ENCODE results near the gene SAMD11. TPM values are rescaled to one million over a fixed set of nuclear protein-coding genes. Genes with fewer than 3 reads are reported as not detected.

Gene SAMD11
- total RNA-seq, 2 donors from 2014 or later = not detected

DNA sequence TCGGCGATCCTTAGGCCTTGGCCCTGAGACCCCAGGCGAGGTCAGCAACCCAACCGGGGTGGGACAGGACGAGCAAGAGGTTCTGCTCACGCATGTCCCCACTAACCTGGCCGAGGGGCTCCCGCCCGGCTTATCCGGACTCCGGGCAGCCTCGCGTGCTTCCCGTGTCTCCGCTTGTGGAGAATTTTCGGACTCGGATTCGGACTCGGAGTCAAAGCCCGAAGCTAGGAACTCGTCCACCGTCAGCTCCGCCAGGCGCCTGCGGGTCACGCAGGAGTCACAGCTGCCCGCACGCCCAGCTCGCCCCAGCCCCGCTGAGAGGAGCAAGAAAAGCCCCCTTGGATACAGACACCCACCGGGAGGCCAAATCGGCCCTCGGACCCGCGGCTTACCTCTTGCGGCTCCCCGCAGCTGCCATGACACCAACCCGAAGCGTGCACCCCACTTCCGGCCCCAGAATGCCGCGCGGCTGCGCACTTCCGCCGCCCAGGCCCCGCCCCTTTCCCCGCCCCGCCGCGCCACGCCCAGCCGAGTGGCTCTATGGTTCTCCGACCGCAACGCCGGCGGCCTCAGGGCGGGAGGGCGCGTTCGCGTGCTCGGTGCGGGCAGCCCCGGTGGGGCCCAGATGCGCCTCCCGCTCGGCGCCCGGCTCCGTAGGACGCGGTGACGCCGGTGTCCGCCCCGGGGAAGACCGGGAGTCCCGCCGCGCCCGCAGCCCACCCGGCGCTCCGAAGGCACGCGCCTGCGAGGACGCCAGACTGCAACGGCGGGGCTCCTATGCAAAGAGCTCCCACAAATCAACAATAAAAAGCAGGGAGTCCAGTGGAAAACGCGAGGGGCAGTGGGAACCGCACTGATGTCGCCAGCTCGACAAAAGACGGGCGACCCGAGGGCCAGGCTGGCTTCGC, 35.4 kb downstream of the SAMD11 start, which contains the start of gene NOC2L:
NOC2L (minus strand) TSS at position 434 of the 908 bp plus-strand sequence; CDS start at position 418, 16 bp downstream.
- DNase-seq (ENCODE audit: low spot score) (peak; percentile 92), ATAC-seq (peak; percentile 92 to 94)
- H3K36me3 Mint-ChIP-seq = peaks cover 5% of the 10 kb centered on the region
- H3K4me1 Mint-ChIP-seq (ENCODE audit: low read depth in 2 of 2) = peaks cover 20 to 21% of the 10 kb centered on the region in 2 donors
- H3K9me3 Mint-ChIP-seq = no peaks in the 10 kb centered on the region
- H3K27me3 Mint-ChIP-seq = no peaks in the 10 kb centered on the region
- H3K27ac Mint-ChIP-seq = peak within 1 kb of the TSS; percentile 66 to 77
- H3K4me3 Mint-ChIP-seq = peak within 1 kb of the TSS; percentile 99

DNA sequence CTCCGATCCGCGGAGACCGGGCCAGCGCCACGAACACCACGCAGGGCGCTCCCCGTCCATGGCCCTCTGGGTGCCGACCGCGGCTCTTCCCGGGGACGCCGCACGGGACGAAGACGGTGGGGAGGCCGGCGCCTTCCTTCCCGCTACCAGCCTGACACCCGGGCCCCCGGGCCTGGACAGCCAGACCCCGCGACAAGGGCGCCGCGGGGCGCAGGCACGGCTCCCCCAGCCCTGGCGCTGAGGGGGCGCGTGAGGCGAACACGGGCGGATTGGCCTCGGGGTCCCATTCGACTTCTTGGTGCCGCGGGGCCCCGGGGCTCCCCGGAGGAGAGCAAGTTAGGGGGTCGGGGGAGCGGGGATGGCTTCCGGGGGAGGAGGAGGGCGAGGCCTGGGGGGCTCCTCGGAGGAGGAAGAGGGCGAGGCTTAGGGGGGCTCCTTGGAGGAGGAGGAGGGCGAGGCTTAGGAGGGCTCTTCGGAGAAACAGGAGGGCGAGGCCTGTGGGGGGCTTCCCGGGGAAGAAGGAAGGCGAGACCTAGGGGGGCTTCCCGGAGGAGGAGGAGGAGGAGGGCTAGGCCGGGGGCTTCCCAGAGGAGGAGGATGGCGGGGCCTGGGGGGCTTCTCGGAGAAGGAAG, 36.1 kb downstream of the SAMD11 start:
- Mint-ChIP-seq H3K27me3 (no peaks in the 10 kb centered on the region), H3K9me3 (no peaks in the 10 kb centered on the region), H3K27ac (peak overlapping the region in 1 of 2 donors; percentile 35), H3K4me1 (ENCODE audit: low read depth in 2 of 2) (peaks cover 20 to 21% of the 10 kb centered on the region in 2 donors), H3K4me3 (peak overlapping the region; percentile 99), H3K36me3 (peaks cover 5% of the 10 kb centered on the region)
- ATAC-seq (peak in 1 of 2 donors; percentile 1), DNase-seq (ENCODE audit: low spot score) (no peak)

DNA sequence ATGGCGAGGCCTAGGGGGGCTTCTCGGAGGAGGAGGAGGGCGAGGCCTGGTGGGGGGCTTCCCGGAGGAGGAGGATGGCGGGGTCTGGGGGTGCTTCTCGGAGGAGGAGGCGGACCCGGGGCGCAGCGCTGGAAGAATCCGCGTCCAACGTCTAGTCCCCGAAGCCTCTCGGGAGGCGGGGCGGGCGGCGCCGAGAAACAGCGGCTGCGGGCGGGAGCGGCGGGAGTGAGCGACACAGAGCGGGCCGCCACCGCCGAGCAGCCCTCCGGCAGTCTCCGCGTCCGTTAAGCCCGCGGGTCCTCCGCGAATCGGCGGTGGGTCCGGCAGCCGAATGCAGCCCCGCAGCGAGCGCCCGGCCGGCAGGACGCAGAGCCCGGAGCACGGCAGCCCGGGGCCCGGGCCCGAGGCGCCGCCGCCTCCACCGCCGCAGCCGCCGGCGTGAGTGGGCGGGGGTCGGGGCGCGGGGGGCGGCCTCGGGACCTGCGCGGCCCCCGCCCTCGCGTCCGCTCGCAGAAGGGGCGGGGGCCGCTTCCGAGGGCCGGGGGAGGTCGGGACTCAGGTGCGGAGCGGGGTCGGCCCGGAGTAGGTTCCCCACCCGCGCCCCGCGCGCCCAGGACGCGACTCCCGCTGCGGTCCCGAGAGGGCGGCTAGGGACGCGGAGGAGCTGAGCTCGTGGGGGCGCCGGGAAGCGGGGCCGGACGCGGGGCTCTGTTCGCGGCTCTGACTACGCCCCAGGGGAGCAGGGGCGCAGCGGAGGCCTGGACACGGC, 36.8 kb downstream of the SAMD11 start, which contains the start of gene KLHL17:
KLHL17 (plus strand) TSS at position 222 of the 769 bp plus-strand sequence; CDS start at position 332, 110 bp downstream.
- Mint-ChIP-seq H3K27me3 (no peaks in the 10 kb centered on the region), H3K36me3 (peaks cover 5% of the 10 kb centered on the region), H3K4me3 (peak within 1 kb of the TSS; percentile 99), H3K27ac (peak within 1 kb of the TSS in 1 of 2 donors; percentile 35), H3K4me1 (ENCODE audit: low read depth in 2 of 2) (peaks cover 16 to 20% of the 10 kb centered on the region in 2 donors), H3K9me3 (no peaks in the 10 kb centered on the region)
- ATAC-seq (peak; percentile 69 to 76), DNase-seq (ENCODE audit: low spot score) (peak; percentile 87)

DNA sequence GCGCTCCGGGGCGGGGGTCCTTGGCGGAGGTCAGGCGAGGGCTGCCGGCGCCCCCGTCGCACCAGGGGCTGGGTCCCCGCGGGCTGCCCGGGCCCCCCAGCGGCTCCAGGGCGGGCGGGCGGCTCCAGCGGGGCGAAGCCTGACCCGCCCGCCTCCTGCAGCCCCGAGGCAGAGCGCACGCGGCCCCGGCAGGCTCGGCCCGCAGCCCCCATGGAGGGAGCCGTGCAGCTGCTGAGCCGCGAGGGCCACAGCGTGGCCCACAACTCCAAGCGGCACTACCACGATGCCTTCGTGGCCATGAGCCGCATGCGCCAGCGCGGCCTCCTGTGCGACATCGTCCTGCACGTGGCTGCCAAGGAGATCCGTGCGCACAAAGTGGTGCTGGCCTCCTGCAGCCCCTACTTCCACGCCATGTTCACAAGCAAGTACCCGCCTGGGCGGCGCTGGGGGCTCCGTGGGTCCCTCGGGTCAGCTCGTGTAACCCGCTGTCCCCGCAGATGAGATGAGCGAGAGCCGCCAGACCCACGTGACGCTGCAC, 37.5 kb downstream of the SAMD11 start:
- no peak overlapping the region for H3K27ac Mint-ChIP-seq
- H3K27me3 Mint-ChIP-seq = no peaks in the 10 kb centered on the region
- ATAC-seq = no peak
- H3K36me3 Mint-ChIP-seq = peaks cover 5% of the 10 kb centered on the region
- no peaks in the 10 kb centered on the region for H3K9me3 Mint-ChIP-seq
- peaks cover 16 to 20% of the 10 kb centered on the region in 2 donors for H3K4me1 Mint-ChIP-seq (ENCODE audit: low read depth in 2 of 2)
- H3K4me3 Mint-ChIP-seq = peak overlapping the region; percentile 34
- no peak for DNase-seq (ENCODE audit: low spot score)

DNA sequence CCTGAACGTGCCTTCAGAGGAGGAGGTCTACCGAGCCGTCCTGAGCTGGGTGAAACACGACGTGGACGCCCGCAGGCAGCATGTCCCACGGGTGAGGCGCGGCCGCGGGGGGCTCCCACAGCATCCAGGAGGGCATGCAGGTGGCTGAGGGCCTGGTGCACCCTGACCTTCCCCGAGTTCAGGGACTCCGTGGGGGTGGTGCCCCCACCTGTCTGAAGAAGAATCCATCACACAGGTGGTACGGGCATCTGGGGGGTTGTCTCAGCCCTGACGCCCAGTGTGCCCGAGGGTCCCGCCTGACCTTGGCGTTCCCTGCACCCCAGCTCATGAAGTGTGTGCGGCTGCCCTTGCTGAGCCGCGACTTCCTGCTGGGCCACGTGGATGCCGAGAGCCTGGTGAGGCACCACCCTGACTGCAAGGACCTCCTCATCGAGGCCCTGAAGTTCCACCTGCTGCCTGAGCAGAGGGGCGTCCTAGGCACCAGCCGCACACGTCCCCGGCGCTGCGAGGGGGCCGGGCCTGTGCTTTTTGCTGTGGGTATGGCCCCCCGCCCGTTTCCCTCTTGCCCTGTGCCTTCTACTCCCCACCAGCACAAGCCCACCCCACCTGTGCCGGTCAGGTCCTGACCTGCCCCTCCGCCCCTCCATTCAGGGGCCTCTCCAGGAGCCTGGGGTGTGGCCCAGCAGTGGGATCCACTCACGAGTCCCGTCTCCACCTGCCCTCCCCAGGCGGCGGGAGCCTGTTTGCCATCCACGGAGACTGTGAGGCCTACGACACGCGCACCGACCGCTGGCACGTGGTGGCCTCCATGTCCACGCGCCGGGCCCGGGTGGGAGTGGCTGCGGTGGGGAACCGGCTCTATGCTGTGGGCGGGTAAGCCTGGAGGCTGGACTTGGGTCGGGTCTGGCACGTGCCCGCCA, 38.9 kb downstream of the SAMD11 start:
- Mint-ChIP-seq H3K4me3 (peak overlapping the region; percentile 34), H3K36me3 (peaks cover 2% of the 10 kb centered on the region), H3K9me3 (no peaks in the 10 kb centered on the region), H3K27ac (no peak overlapping the region), H3K4me1 (ENCODE audit: low read depth in 2 of 2) (peaks cover 8 to 11% of the 10 kb centered on the region in 2 donors), H3K27me3 (no peaks in the 10 kb centered on the region)
- ATAC-seq = no peak
- no peak for DNase-seq (ENCODE audit: low spot score)

DNA sequence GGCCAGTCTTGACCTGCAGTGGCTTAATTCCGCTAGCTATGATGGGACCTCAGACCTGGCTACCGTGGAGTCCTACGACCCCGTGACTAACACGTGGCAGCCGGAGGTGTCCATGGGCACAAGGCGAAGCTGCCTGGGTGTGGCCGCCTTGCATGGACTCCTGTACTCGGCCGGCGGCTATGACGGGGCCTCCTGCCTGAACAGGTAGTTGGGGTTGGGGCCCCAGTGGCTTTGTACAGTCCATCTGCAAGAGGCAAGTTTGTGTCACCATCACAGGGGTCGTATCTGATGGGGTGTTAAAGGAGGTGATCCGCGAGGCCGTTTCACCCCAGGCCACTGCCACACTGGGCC, 39.6 kb downstream of the SAMD11 start:
- DNase-seq (ENCODE audit: low spot score) (no peak), ATAC-seq (no peak)
- Mint-ChIP-seq H3K36me3 (no peaks in the 10 kb centered on the region), H3K27me3 (peaks cover under 1 to 2% of the 10 kb centered on the region in 2 donors), H3K4me3 (no peak overlapping the region), H3K4me1 (ENCODE audit: low read depth in 2 of 2) (peaks cover 4 to 5% of the 10 kb centered on the region in 2 donors), H3K27ac (no peak overlapping the region), H3K9me3 (no peaks in the 10 kb centered on the region)

DNA sequence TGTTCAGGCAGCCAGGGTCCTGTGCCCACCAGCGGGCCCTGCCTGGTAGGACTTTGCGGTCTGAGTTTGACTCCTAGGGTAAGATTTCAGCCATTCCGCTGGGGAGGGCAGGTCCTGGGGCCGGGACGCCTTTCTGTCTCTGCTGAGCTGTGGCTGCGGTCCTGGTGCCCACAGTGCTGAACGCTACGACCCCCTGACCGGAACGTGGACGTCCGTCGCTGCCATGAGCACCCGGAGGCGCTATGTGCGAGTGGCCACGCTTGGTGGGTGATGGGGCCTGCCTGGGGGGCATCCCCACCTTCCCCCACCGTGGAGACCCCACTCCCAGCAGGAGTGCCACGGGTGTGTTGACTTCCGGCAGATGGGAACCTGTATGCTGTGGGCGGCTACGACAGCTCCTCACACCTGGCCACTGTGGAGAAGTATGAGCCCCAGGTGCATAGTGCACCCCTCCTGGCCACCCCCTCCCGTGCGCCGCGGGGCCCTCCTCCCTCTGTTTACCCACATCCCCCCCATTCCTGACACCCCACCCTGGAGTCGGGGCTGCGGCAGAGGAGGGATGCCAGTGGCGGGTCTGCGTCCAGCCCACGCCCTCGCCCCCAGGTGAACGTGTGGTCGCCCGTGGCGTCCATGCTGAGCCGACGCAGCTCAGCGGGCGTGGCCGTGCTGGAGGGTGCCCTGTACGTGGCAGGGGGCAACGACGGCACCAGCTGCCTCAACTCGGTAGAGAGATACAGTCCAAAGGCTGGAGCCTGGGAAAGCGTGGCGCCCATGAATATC, 40.2 kb downstream of the SAMD11 start:
- peaks cover 0 to 4% of the 10 kb centered on the region in 2 donors for H3K4me1 Mint-ChIP-seq (ENCODE audit: low read depth in 2 of 2)
- no peak overlapping the region for H3K27ac Mint-ChIP-seq
- no peaks in the 10 kb centered on the region for H3K36me3 Mint-ChIP-seq
- H3K27me3 Mint-ChIP-seq = peaks cover 4 to 6% of the 10 kb centered on the region in 2 donors
- H3K4me3 Mint-ChIP-seq = no peak overlapping the region
- no peaks in the 10 kb centered on the region for H3K9me3 Mint-ChIP-seq
- no peak for DNase-seq (ENCODE audit: low spot score)
- ATAC-seq = no peak

DNA sequence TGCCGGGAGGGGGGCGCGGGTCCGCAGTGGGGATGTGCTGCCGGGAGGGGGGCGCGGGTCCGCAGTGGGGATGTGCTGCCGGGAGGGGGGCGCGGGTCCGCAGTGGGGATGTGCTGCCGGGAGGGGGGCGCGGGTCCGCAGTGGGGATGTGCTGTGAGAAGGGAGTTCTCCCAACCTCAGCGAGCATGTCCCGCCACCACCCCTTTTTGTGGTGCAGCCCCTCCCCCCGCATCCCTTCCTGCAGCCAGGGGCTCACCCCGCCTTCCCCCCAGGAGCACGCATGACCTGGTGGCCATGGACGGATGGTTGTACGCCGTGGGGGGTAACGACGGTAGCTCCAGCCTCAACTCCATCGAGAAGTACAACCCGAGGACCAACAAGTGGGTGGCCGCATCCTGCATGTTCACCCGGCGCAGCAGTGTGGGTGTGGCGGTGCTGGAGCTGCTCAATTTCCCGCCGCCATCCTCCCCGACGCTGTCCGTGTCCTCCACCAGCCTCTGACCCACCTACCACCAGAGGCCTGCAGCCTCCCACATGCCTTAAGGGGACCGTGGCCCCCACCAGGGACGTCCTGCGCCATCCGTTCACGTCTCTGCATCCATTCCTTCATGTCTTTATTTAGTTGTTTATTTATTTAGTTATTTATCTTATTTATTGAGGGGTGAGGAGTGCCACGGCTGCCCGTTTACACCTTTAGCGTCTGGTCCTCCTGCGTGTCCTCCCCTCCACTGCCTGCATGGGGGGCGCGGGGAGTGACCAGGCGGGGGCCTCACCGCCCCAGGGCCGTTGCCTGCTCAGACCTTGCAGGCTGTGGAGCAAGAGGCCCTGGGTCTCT, 41.2 kb downstream of the SAMD11 start:
- DNase-seq (ENCODE audit: low spot score) = peak; percentile 54
- ATAC-seq = no peak
- Mint-ChIP-seq H3K4me1 (ENCODE audit: low read depth in 2 of 2) (peaks cover 0 to 4% of the 10 kb centered on the region in 2 donors), H3K27me3 (peaks cover 7 to 12% of the 10 kb centered on the region in 2 donors), H3K4me3 (no peak overlapping the region), H3K9me3 (no peaks in the 10 kb centered on the region), H3K27ac (no peak overlapping the region), H3K36me3 (no peaks in the 10 kb centered on the region)

DNA sequence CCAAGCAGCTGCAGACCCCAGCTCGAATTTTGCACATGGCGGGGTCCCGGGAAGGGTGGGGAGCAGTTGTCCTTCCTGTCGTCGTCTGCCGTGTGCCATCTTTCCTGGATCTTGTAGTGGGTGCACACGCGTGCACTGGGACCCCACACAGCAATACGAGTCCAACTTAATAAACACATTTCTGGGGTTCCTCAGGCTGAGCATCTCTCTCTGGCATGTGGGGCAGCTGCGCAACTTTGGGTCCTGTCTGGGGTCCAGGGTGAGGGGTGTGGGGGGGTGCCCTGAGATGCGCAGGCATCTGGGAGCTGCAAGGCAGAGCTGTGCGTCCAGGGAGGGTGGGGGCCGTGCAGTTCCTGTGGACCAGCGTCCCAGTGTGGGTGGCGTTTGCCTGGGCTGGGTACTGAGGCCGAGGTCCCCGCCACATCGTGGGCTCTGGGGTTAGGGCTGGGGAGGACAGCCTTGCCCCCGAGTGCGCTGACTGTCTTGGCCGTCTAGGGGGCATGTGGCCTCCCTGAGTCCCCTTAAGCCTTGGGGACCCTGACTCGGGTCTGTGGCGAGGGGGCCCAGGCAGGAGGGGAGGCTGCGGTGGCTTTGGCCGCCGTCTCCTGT, 41.9 kb downstream of the SAMD11 start:
- Mint-ChIP-seq H3K4me1 (ENCODE audit: low read depth in 2 of 2) (peaks cover 0 to 4% of the 10 kb centered on the region in 2 donors), H3K36me3 (no peaks in the 10 kb centered on the region), H3K27ac (no peak overlapping the region), H3K9me3 (no peaks in the 10 kb centered on the region), H3K27me3 (peaks cover 7 to 12% of the 10 kb centered on the region in 2 donors), H3K4me3 (no peak overlapping the region)
- ATAC-seq = no peak
- DNase-seq (ENCODE audit: low spot score) = no peak

DNA sequence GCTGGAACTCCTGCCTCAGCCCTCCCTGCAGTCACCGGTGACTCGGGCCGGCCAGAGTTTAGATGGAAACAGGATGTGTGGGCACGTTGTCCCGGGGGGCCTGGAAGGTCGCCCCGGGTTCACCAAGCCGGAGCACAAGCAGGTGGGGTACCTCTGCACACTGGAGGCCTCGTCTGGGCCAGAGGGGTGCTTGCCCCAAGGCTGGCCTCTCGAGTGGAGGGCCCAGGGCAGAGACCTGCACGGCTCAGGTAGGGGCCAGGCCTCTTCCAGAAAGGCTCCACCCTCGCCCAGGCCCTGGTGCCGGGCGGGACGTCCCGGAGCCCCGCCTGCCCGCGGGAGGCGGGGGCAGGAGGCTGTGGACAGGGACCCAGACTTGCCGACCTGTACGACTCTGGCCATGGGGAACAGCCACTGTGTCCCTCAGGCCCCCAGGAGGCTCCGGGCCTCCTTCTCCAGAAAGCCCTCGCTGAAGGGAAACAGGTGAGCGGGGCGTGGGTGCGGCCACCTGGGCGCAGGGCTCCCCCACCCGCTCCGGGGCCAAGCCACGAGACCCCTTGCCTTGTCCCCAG, 42.5 kb downstream of the SAMD11 start, which contains the start of gene PLEKHN1:
PLEKHN1 (plus strand) TSS at position 348 of the 569 bp plus-strand sequence; CDS start at position 398, 50 bp downstream.
- Mint-ChIP-seq H3K27me3 (peaks cover 7 to 12% of the 10 kb centered on the region in 2 donors), H3K9me3 (no peaks in the 10 kb centered on the region), H3K27ac (no peak within 1 kb of the TSS), H3K36me3 (no peaks in the 10 kb centered on the region), H3K4me3 (peak within 1 kb of the TSS; percentile 63), H3K4me1 (ENCODE audit: low read depth in 2 of 2) (peaks cover 0 to 4% of the 10 kb centered on the region in 2 donors)
- ATAC-seq = peak; percentile 48 to 63
- DNase-seq (ENCODE audit: low spot score) = peak; percentile 60

Measured in natural killer cell treated with Interleukin-12 subunit alpha and Interleukin-12 subunit beta and Interleukin-15 and Interleukin-18, amount 100 ng/mL, for 72 hours (primary cell).